H1 (cell line): ENCODE measurements around the gene RIN3. TPM values are rescaled to one million over a fixed set of nuclear protein-coding genes. Genes with fewer than 3 reads are reported as not detected.

Source experiments
- CTCF ChIA-PET: fragments of 300-600 bp; sonication (Branson Sonifier 250); formaldehyde crosslinking; loops from one replicate; lab custom pipeline; 2021; ENCODE audit not compliant: partially characterized antibody; lab: Charles Lee
- POLR2A ChIA-PET: fragments of 300-600 bp; sonication (Branson Sonifier 250); formaldehyde crosslinking; loops from one replicate; lab custom pipeline; 2021; ENCODE audit warnings: inconsistent platforms; ENCODE audit not compliant: partially characterized antibody; lab: Charles Lee
- DNase-seq, 2 experiments: peaks; one replicate each; pipeline versions ENCODE4 v3.0.0 to v3.0.0-alpha.2; 2010 to 2022; ENCODE audit warnings: low spot score in 2 of 2, low read depth in 1 of 2, mixed read lengths in 1 of 2
- FAIRE-seq: peaks from 2 replicates; lab custom pipeline; 2011; peaks lifted over from hg19 to GRCh38; lab: Jason Lieb, UNC
- H2AFZ ChIP-seq: 2 replicates; pipeline ENCODE4 v1.8.1; 2012; ENCODE audit warnings: low read length, inconsistent platforms
- H2AK5ac ChIP-seq: 2 replicates; pipeline ENCODE4 v1.6.1; 2013; ENCODE audit warnings: low read depth, low read length
- H2BK120ac ChIP-seq: replicated peaks from 2 replicates; pipeline ENCODE3; 2013; ENCODE audit warnings: low read depth, low read length, inconsistent platforms
- H2BK12ac ChIP-seq: 2 replicates; pipeline ENCODE4 v1.6.1; 2013; ENCODE audit warnings: low read depth, low read length
- H2BK15ac ChIP-seq: 2 replicates; pipeline ENCODE4 v1.6.1; 2013; ENCODE audit warnings: low read length
- H2BK20ac ChIP-seq: 2 replicates; pipeline ENCODE4 v1.6.1; 2013; ENCODE audit warnings: low read length
- H2BK5ac ChIP-seq: 2 replicates; pipeline ENCODE4 v1.6.1; 2013; ENCODE audit warnings: low read depth, low read length
- H3K14ac ChIP-seq: 2 replicates; pipeline ENCODE4 v1.6.1; 2013; ENCODE audit warnings: inconsistent platforms; ENCODE audit not compliant: insufficient read length
- H3K18ac ChIP-seq: 2 replicates; pipeline ENCODE4 v1.6.1; 2013; ENCODE audit warnings: low read length; ENCODE audit errors: extremely low read depth
- H3K23ac ChIP-seq: 2 replicates; pipeline ENCODE4 v1.6.1; 2013; ENCODE audit warnings: inconsistent platforms; ENCODE audit not compliant: insufficient read length
- H3K23me2 ChIP-seq: 2 replicates; pipeline ENCODE4 v1.6.1; 2013; ENCODE audit warnings: low read depth, low read length
- H3K27ac ChIP-seq: 2 replicates; pipeline ENCODE4 v1.6.1; 2011; ENCODE audit warnings: low read depth, low read length, inconsistent platforms
- H3K27me3 ChIP-seq, 4 experiments: replicated peaks in 1 of 4; 1 replicate in 1 of 4; 2 replicates in 3 of 4; pipeline versions ENCODE4 v1.6.1 to v1.8.1; 2011 to 2013; ENCODE audit warnings: low read length in 3 of 4, mild to moderate bottlenecking in 3 of 4, inconsistent platforms in 2 of 4, mixed read lengths in 2 of 4, moderate library complexity in 1 of 4; ENCODE audit not compliant: control insufficient read depth in 3 of 4, insufficient read depth in 3 of 4; ENCODE audit errors: extremely low read depth in 1 of 4
- H3K36me3 ChIP-seq, 4 experiments: 2 replicates each; pipeline versions ENCODE4 v1.6.1 to v1.8.1; 2011 to 2013; ENCODE audit warnings: mild to moderate bottlenecking in 4 of 4, low read length in 3 of 4, moderate library complexity in 2 of 4, control low read depth in 1 of 4, inconsistent platforms in 1 of 4; ENCODE audit not compliant: insufficient read depth in 4 of 4, control insufficient read depth in 2 of 4
- H3K4ac ChIP-seq: replicated peaks from 2 replicates; pipeline ENCODE3; 2013; ENCODE audit warnings: low read length, low read depth, mixed read lengths, inconsistent platforms; ENCODE audit not compliant: insufficient read length
- H3K4me1 ChIP-seq, 4 experiments: replicated peaks in 1 of 4; 1 replicate in 1 of 4; 2 replicates in 3 of 4; pipeline versions ENCODE4 v1.6.1 to v1.8.1; 2011 to 2013; ENCODE audit warnings: low read length in 3 of 4, inconsistent platforms in 2 of 4, mixed read lengths in 1 of 4; ENCODE audit not compliant: insufficient read depth in 4 of 4, control insufficient read depth in 3 of 4
- H3K4me2 ChIP-seq, 2 experiments: 2 replicates each; pipeline versions ENCODE4 v1.6.1 to v1.8.1; 2011 to 2013; ENCODE audit warnings: low read depth in 2 of 2, low read length in 2 of 2, control low read depth in 1 of 2, inconsistent platforms in 1 of 2, mild to moderate bottlenecking in 1 of 2; ENCODE audit not compliant: insufficient read depth in 1 of 2
- H3K4me3 ChIP-seq, 4 experiments: fragments of 200-600, 300-600 bp in 1 of 4; sonication (generic), shearing (Covaris generic), sonication (Bioruptor Twin) in 1 of 4; 2 replicates each; pipeline versions ENCODE4 v1.5.1 to v1.8.1; 2011 to 2016; ENCODE audit warnings: low read length in 4 of 4, low read depth in 3 of 4, control low read depth in 2 of 4, inconsistent platforms in 2 of 4, mild to moderate bottlenecking in 2 of 4, mixed read lengths in 1 of 4, moderate library complexity in 1 of 4; ENCODE audit not compliant: insufficient read depth in 2 of 4; ENCODE audit errors: extremely low read depth in 1 of 4
- H3K56ac ChIP-seq: replicated peaks from 2 replicates; pipeline ENCODE3; 2013; ENCODE audit warnings: low read depth, mild to moderate bottlenecking, mixed read lengths, low read length, inconsistent platforms; ENCODE audit not compliant: insufficient read length
- H3K79me1 ChIP-seq: 2 replicates; pipeline ENCODE4 v1.6.1; 2013; ENCODE audit warnings: low read depth, low read length, control low read depth
- H3K79me2 ChIP-seq, 2 experiments: 2 replicates each; pipeline versions ENCODE4 v1.6.1 to v1.8.1; 2012 to 2013; ENCODE audit warnings: low read length in 2 of 2, mild to moderate bottlenecking in 2 of 2, inconsistent platforms in 1 of 2; ENCODE audit not compliant: insufficient read depth in 2 of 2, control insufficient read depth in 1 of 2
- H3K9ac ChIP-seq, 4 experiments: replicated peaks in 1 of 4; 1 replicate in 1 of 4; 2 replicates in 3 of 4; pipeline versions ENCODE4 v1.6.1 to v1.8.1; 2011 to 2013; ENCODE audit warnings: low read depth in 3 of 4, low read length in 3 of 4, control low read depth in 2 of 4, mild to moderate bottlenecking in 2 of 4, moderate library complexity in 2 of 4, inconsistent platforms in 1 of 4; ENCODE audit errors: extremely low read depth in 1 of 4
- H3K9me3 ChIP-seq, 2 experiments: 2 replicates each; pipeline versions ENCODE4 v1.6.1 to v1.8.1; 2012 to 2013; ENCODE audit warnings: mild to moderate bottlenecking in 2 of 2, moderate library complexity in 2 of 2, control low read depth in 1 of 2, inconsistent platforms in 1 of 2, low read depth in 1 of 2, low read length in 1 of 2, mixed read lengths in 1 of 2; ENCODE audit not compliant: insufficient read depth in 2 of 2
- H4K20me1 ChIP-seq, 2 experiments: replicated peaks in 1 of 2; 2 replicates each; pipeline versions ENCODE3 to v1.8.1; 2011 to 2013; ENCODE audit warnings: inconsistent platforms in 2 of 2, low read length in 2 of 2, mild to moderate bottlenecking in 1 of 2; ENCODE audit not compliant: insufficient read depth in 2 of 2, control insufficient read depth in 1 of 2
- H4K5ac ChIP-seq: 2 replicates; pipeline ENCODE4 v1.6.1; 2013; ENCODE audit warnings: low read length, low read depth, mixed read lengths, inconsistent platforms; ENCODE audit not compliant: insufficient read length
- H4K8ac ChIP-seq: 2 replicates; pipeline ENCODE4 v1.8.0; 2013; ENCODE audit warnings: mild to moderate bottlenecking, moderate library complexity, low read length, inconsistent platforms; ENCODE audit not compliant: insufficient read depth; ENCODE audit errors: extremely low read depth
- H4K91ac ChIP-seq: replicated peaks from 2 replicates; pipeline ENCODE3; 2013; ENCODE audit warnings: low read length, mixed read lengths, inconsistent platforms; ENCODE audit not compliant: insufficient read length
- ASH2L ChIP-seq: fragments of 200-600, 300-600 bp; sonication (generic); IDR thresholded peaks from one replicate; pipeline ENCODE4 v1.7.1; 2017; ENCODE audit warnings: low read length
- CEBPB ChIP-seq: IDR thresholded peaks from 2 replicates; pipeline ENCODE4 v1.6.1; 2012; ENCODE audit warnings: low read depth, low read length
- CREB1 ChIP-seq: IDR thresholded peaks from 2 replicates; pipeline ENCODE4 v1.6.1; 2012; ENCODE audit warnings: inconsistent platforms
- KDM1A ChIP-seq: fragments of 200-600, 300-600 bp; sonication (generic); IDR thresholded peaks from 2 replicates; pipeline ENCODE4 v1.7.1; 2016; ENCODE audit warnings: mild to moderate bottlenecking, low read length, borderline replicate concordance
- KDM4A ChIP-seq: IDR thresholded peaks from one replicate; pipeline ENCODE4 v1.7.1; 2012; ENCODE audit warnings: low read depth, mild to moderate bottlenecking, moderate library complexity, low read length, inconsistent platforms; ENCODE audit not compliant: severe bottlenecking
- NANOG ChIP-seq: IDR thresholded peaks from 2 replicates; pipeline ENCODE4 v1.6.1; 2011; ENCODE audit warnings: low read length, low read depth, mild to moderate bottlenecking, inconsistent platforms; ENCODE audit not compliant: insufficient read depth, poor library complexity, severe bottlenecking
- NRF1 ChIP-seq: IDR thresholded peaks from 2 replicates; pipeline ENCODE4 v1.6.1; 2011; ENCODE audit warnings: mild to moderate bottlenecking, low read depth, low read length, improper control_type of control experiment
- POLR2AphosphoS5 ChIP-seq: IDR thresholded peaks from 2 replicates; pipeline ENCODE4 v1.6.1; 2011; ENCODE audit warnings: low read depth, low read length
- SIX5 ChIP-seq: IDR thresholded peaks from 2 replicates; pipeline ENCODE4 v1.6.1; 2011; ENCODE audit warnings: mild to moderate bottlenecking, low read depth, low read length
- ZNF274 ChIP-seq: IDR thresholded peaks from 2 replicates; pipeline ENCODE4 v1.7.0; 2012; ENCODE audit warnings: low read length, borderline replicate concordance; ENCODE audit errors: extremely low read depth
- WGBS, 2 experiments: shearing (Covaris generic) in 1 of 2; methylation state at CpG; one replicate each; pipeline versions ENCODE4 v1.1.6 to v1.1.7; 2013 to 2015; ENCODE audit warnings: low lambda C conversion rate in 2 of 2, mixed read lengths in 2 of 2, inconsistent platforms in 1 of 2, low coverage in 1 of 2, missing lambda C conversion rate in 1 of 2; ENCODE audit not compliant: insufficient replicate concordance in 2 of 2, insufficient coverage in 1 of 2, insufficient read length in 1 of 2; ENCODE audit errors: extremely low coverage in 1 of 2, missing lambda C conversion rate in 1 of 2; 5-methylcytosine and 5-hydroxymethylcytosine counted together
- polyA plus RNA-seq, 7 experiments: library from polyadenylated mRNA; depleted of rRNA in 3 of 7; stranded (reverse) in 5 of 7; unstranded in 2 of 7; fragments of >200 nt in 5 of 7; fragments of 200-250 nt in 2 of 7; gene quantifications; 1 replicate in 5 of 7; 2 replicates in 1 of 7; 4 replicates in 1 of 7; pipeline versions ENCODE4 v1.2.1 to v1.2.3, GENCODE V29; 2011 to 2013; ENCODE audit warnings: missing spikeins in 2 of 7, mixed read lengths in 2 of 7
- total RNA-seq: library from RNA; stranded (reverse); fragmentation: NEBNext Ultra II Directional; extraction: Animal tissue kit (Norgen Biotek cat#: 25700); gene quantifications from 2 replicates; pipeline ENCODE4 v1.2.1, GENCODE V29; 2021

The RIN3 gene
- total and polyA plus RNA-seq, 2 of the 8 experiments (the other 6 are each of a cell fraction or from before 2014, with no cell fraction given) = 0.59 to 1.5 TPM

DNA sequence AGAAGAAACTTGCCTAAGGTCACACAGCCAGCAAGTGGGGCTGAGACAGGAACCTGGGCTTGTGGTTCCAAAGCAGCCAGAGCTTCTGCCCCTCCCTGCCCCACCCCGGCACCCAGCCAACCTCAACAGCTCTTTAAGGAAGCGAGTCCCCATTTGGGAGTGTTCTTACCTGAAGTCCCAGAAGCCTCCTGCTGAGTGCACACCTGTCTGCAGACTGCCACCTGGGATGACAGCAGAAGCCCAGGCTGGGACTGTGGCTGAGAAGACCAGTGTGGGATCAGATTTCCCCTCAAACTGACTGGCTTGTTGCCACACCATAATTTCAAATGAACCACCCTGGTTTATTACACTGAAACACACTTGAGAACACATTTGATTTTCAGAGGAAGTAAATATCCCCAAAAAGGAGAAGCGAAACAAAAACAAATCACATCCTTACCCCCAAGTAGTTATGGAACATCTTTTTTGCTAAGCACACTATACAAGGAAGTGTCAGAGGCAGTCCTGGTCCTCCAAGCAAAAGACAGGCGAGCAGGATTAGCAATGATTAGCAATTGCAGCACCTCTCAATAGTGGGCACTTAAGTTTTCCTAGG is 6.3 kb upstream of the RIN3 start:
- H2BK12ac ChIP-seq = no peak overlapping the region
- no peak overlapping the region for H3K18ac ChIP-seq
- WGBS, 2 experiments = 92% methylated on average over 4 of the region's 4 CpGs; no CpG with 5 or more reads in 1 of the 2 experiments
- H3K23me2 ChIP-seq = no peaks in the 10 kb centered on the region
- H3K4me2 ChIP-seq = no peak overlapping the region
- no peak overlapping the region for H2BK15ac ChIP-seq
- H3K23ac ChIP-seq = no peak overlapping the region
- no peaks in the 10 kb centered on the region for H3K79me2 ChIP-seq
- H3K56ac ChIP-seq = no peak overlapping the region
- TF ChIP-seq CEBPB = no peak
- TF ChIP-seq SIX5 = no peak
- TF ChIP-seq ZNF274 = no peak
- no peak for TF ChIP-seq KDM1A
- TF ChIP-seq KDM4A = no peak
- TF ChIP-seq NRF1 = no peak
- TF ChIP-seq ASH2L = no peak
- TF ChIP-seq NANOG = no peak
- no peak for TF ChIP-seq POLR2AphosphoS5
- no peak for TF ChIP-seq CREB1
- no peaks in the 10 kb centered on the region for H3K9me3 ChIP-seq
- no peak overlapping the region for H3K9ac ChIP-seq
- H2BK20ac ChIP-seq = no peak overlapping the region
- H2AFZ ChIP-seq = no peak overlapping the region
- FAIRE-seq (no peak), DNase-seq (no peak)
- H2AK5ac ChIP-seq = no peak overlapping the region
- no peak overlapping the region for H3K27ac ChIP-seq
- no peak overlapping the region for H3K4me3 ChIP-seq
- H3K36me3 ChIP-seq = no peaks in the 10 kb centered on the region
- no peak overlapping the region for H4K5ac ChIP-seq
- no peak overlapping the region for H2BK5ac ChIP-seq
- no peaks in the 10 kb centered on the region for H3K4me1 ChIP-seq
- no peaks in the 10 kb centered on the region for H4K20me1 ChIP-seq
- no peak overlapping the region for H2BK120ac ChIP-seq
- no peak overlapping the region for H4K91ac ChIP-seq
- H3K14ac ChIP-seq = no peak overlapping the region
- no peak overlapping the region for H3K4ac ChIP-seq
- ChIA-PET POLR2A (no interaction called here), CTCF (no interaction called here)
- H3K27me3 ChIP-seq = no peaks in the 10 kb centered on the region; a peak in 1 of 7 replicates
- no peak overlapping the region for H4K8ac ChIP-seq
- no peaks in the 10 kb centered on the region for H3K79me1 ChIP-seq
